AG04449 (cell line): ENCODE data around the gene ACTA1.
"Not testable (repeated sequence)": the region's sequence is repeated elsewhere in the genome, so short reads cannot be mapped to it uniquely, and the experiment has no call there.

Experiments used
- CTCF ChIA-PET: fragments of 350-600 bp; formaldehyde crosslinking; extraction: SDS; loops from one replicate; lab custom pipeline; 2021; ENCODE audit warnings: antibody characterized with exemption; lab: Yijun Ruan, JAX
- POLR2A ChIA-PET: fragments of 400-600, 350-600 bp; formaldehyde crosslinking; extraction: SDS; loops from one replicate; lab custom pipeline; 2020; ENCODE audit warnings: antibody characterized with exemption, inconsistent platforms; lab: Yijun Ruan, JAX
- DNase-seq: peaks from one replicate; pipeline ENCODE4 v3.0.0-alpha.2; 2010; ENCODE audit warnings: low read depth, low spot score
- H3K4me3 ChIP-seq: 2 replicates; pipeline ENCODE4 v1.5.1; 2011; ENCODE audit warnings: low read depth, mild to moderate bottlenecking, control low read depth, low read length
- TF ChIP-seq, protein P1 (sequence below): IDR thresholded peaks from one replicate; pipeline ENCODE4 v1.5.1; 2011; ENCODE audit warnings: mild to moderate bottlenecking, moderate library complexity, low read length, control low read depth, inconsistent platforms; ENCODE audit not compliant: insufficient read depth; ENCODE audit errors: missing control alignments

ACTA1 gene

DNA sequence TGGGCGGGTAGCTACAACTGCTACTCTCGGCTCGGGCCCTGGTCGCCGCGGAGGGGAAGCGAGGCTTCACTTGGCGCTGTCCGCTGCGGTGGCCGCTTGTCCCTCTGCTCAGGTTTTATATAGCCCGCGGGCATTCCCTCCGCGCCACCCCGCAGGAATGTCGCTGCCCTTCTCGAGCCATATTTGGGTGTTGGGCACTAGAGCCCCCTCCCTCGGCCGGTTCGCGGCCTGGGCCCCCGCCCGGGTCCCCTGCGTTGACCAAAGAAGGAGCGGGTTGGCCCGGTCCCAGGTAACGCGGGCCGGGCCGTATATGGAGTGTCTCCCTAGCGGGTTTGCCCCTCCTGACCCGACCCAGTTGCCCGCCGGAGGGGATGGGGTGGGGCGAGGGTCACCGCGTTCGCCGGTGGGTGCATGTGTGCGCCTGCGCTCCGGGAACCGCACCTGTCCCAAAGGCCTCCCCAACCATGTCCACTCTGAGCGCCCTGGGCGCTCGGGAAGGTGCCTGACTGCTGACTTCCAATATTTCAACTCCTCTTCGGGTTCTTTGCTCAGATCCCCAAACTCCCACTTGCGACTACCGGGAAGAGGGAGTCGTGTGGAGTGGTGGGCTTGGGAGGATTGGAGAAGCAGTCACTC is at the start of gene ACTA1:
Gene ACTA1 (minus strand): TSS at position 90 of the 636 bp plus-strand sequence. CDS start 979 bp downstream, outside the sequence.
- H3K4me3 ChIP-seq: no peak within 1 kb of the TSS
- no peak for DNase-seq
- TF ChIP-seq, protein P1, sequence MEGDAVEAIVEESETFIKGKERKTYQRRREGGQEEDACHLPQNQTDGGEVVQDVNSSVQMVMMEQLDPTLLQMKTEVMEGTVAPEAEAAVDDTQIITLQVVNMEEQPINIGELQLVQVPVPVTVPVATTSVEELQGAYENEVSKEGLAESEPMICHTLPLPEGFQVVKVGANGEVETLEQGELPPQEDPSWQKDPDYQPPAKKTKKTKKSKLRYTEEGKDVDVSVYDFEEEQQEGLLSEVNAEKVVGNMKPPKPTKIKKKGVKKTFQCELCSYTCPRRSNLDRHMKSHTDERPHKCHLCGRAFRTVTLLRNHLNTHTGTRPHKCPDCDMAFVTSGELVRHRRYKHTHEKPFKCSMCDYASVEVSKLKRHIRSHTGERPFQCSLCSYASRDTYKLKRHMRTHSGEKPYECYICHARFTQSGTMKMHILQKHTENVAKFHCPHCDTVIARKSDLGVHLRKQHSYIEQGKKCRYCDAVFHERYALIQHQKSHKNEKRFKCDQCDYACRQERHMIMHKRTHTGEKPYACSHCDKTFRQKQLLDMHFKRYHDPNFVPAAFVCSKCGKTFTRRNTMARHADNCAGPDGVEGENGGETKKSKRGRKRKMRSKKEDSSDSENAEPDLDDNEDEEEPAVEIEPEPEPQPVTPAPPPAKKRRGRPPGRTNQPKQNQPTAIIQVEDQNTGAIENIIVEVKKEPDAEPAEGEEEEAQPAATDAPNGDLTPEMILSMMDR: no peak
- POLR2A ChIA-PET: no interaction called here
- CTCF ChIA-PET: no interaction called here

DNA sequence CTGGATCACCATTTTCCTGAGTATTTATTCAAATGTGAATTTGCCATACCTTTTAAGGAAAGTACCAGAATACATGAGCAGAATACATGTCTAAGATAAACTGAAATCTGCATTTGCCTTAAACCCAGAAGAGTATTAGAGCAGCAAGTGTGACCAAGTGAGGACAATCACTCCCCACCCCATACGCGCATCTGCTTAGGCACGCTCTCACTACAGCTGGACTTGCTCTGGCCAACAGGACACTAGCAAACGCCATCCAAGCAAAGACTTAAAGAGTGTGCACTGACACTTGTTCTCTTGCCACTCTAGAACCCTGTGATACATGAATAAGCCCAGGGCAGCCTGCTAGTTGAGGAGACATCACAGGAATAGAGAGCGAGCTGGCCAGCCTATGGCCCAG is 48.6 kb upstream of the ACTA1 start:
- ChIA-PET CTCF (interaction anchor here (0.7 to 7.0 kb wide), 31 partner anchors 9 to 818 kb away, joined by 3 to 231 read pairs (median 4); partner anchors contain the start of gene NUP133), POLR2A (no interaction called here)
- no peak for DNase-seq
- TF ChIP-seq, protein P1: no peak
- H3K4me3 ChIP-seq: no peak overlapping the region

DNA sequence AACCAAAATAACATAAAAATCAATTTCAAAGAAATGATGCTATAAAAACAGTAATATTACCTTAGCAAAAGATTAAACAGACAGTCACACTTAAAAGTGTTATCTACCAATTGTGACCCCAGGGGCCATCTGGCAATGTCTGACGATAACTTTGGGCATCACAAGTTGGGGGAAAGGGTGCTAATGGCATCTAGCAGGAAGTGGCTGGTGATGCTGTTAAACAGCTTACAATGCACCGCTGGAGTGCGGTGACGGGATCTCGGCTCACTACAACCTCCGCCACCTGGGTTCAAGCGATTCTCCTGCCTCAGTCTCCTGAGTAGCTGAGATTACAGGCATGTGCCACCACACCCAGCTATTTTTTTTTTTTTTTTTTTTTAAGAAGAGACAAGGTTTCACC is 46.6 kb upstream of the ACTA1 start:
- TF ChIP-seq, protein P1: no peak
- CTCF ChIA-PET: interaction anchor here (0.6 to 7.0 kb wide), 10 partner anchors 11 to 816 kb away, joined by 3 to 231 read pairs (median 11); no protein-coding TSS in a partner anchor

DNA sequence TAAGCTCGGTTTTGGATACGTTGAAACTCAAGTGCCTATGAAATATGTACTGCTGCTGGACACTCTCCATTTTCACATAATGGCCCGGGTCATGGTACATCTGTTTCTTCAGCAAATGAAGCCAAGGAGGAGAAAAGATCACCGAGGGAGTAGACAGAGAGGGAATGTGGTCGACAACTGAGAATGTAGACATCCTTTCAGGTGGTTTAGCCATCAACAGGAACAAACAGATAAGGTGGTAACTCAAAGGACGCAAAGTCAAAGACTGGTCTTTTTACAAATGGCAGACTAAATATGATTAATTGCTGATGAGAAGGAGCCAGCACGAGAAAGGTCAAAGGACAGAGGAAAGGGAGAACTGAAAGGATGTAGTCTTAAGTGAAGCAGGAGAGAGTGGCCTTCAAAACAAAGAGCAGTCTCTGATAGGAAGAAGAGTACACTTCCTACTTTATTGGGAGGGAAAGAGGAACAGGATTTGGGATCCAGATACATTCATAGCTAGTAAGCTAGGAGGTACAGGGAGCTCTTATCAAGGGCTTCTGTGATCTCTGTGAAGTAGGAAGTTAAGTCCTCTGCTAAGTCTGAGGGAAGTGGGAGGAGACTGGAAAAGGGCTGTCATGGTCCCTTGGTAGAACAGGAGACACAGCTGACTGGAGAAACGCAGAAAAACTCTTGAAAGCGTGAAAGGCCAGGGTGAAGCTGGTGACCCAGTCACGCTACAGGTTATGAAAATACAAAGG is 45.9 kb upstream of the ACTA1 start:
- TF ChIP-seq, protein P1: no peak
- CTCF ChIA-PET: interaction anchor here (1.1 to 7.0 kb wide), 7 partner anchors 9 to 811 kb away, joined by 3 to 231 read pairs (median 6); no protein-coding TSS in a partner anchor
- POLR2A ChIA-PET: no interaction called here
- DNase-seq: no peak
- H3K4me3 ChIP-seq: no peak overlapping the region

More for the DNA sequence above, 46.6 kb upstream of the ACTA1 start:
- no peak for DNase-seq
- POLR2A ChIA-PET: no interaction called here
- H3K4me3 ChIP-seq: no peak overlapping the region

DNA sequence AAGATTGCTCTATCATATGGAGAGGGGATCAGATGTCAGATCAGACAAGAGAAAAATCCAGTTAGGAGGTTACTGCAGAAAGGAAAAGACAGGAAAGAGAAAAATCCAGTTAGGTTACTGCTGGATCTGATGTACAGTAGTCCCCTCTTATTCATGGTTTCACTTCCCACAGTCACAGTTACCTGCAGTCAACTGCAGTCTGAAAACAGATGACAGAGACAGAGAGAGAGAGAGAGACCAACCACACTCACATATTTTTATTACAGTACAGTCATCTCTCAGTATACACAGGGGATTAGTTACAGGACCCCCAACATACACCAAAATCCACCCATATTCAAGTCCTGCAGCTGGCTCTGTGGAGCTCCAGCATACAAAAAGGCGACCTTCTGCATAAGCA is 45.0 kb upstream of the ACTA1 start:
- ChIA-PET POLR2A (no interaction called here), CTCF (interaction anchor here (1.1 to 7.0 kb wide), 4 partner anchors 8 to 221 kb away, joined by 3 to 231 read pairs (median 39); no protein-coding TSS in a partner anchor)
- TF ChIP-seq, protein P1: no peak
- DNase-seq: no peak
- no peak overlapping the region for H3K4me3 ChIP-seq

DNA sequence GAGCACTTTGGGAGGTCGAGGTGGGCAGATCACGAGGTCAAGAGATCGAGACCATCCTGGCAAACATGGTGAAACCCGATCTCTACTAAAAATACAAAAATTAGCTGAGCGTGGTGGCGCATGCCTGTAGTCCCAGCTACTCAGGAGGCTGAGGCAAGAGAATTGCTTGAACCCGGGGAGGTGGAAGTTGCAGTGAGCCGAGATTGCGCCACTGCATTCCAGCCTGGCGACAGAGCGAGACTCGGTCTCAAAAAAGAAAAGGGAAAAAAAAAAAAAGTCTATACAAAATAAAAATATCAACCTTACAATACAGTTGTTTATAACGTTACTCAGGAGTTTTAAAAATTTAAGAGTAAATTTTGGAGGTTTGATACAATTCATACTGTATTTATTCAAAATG is 42.0 kb upstream of the ACTA1 start:
- CTCF ChIA-PET: interaction anchor here (1.4 to 3.2 kb wide), 4 partner anchors 9 to 812 kb away, joined by 4 to 24 read pairs (median 7); no protein-coding TSS in a partner anchor
- POLR2A ChIA-PET, DNase-seq, H3K4me3 ChIP-seq: not testable (repeated sequence)
